H9 (cell line): ENCODE measurements around the gene AMPD2. TPM values are rescaled to one million over a fixed set of nuclear protein-coding genes. Genes with fewer than 3 reads are reported as not detected.

ENCODE experiments used
- DNase-seq: peaks from one replicate; pipeline ENCODE4 v3.0.0-alpha.2; 2017
- H2AFZ ChIP-seq: one replicate; pipeline ENCODE4 v1.6.1; 2013; ENCODE audit warnings: mild to moderate bottlenecking, low read length, control low read depth, moderate library complexity
- H2AK5ac ChIP-seq: 2 replicates; pipeline ENCODE4 v1.6.1; 2013; ENCODE audit warnings: low read length, control low read depth, mixed read lengths; ENCODE audit not compliant: insufficient read length
- H2BK120ac ChIP-seq: one replicate; pipeline ENCODE4 v1.6.1; 2013; ENCODE audit warnings: low read depth, mild to moderate bottlenecking, low read length, control low read depth, inconsistent platforms; ENCODE audit not compliant: poor library complexity, severe bottlenecking
- H2BK12ac ChIP-seq: 2 replicates; pipeline ENCODE4 v1.6.1; 2013; ENCODE audit warnings: low read length, control low read depth, mixed read lengths, low read depth; ENCODE audit not compliant: insufficient read length
- H2BK15ac ChIP-seq: 2 replicates; pipeline ENCODE4 v1.6.1; 2013; ENCODE audit warnings: low read depth, low read length, control low read depth
- H2BK20ac ChIP-seq: one replicate; pipeline ENCODE4 v1.6.1; 2013; ENCODE audit warnings: low read depth, mild to moderate bottlenecking, low read length, control low read depth, inconsistent platforms; ENCODE audit not compliant: poor library complexity, severe bottlenecking
- H2BK5ac ChIP-seq: 2 replicates; pipeline ENCODE4 v1.6.1; 2013; ENCODE audit warnings: low read length, control low read depth, mixed read lengths; ENCODE audit not compliant: insufficient read length
- H3K14ac ChIP-seq: 2 replicates; pipeline ENCODE4 v1.6.1; 2013; ENCODE audit warnings: low read length, control low read depth; ENCODE audit not compliant: insufficient read depth
- H3K18ac ChIP-seq: 2 replicates; pipeline ENCODE4 v1.6.1; 2013; ENCODE audit warnings: low read depth, mild to moderate bottlenecking, mixed read lengths, low read length, control low read depth; ENCODE audit not compliant: insufficient read length
- H3K23ac ChIP-seq: 2 replicates; pipeline ENCODE4 v1.6.1; 2013; ENCODE audit warnings: low read length, control low read depth, mixed read lengths, low read depth; ENCODE audit not compliant: insufficient read length
- H3K23me2 ChIP-seq: 2 replicates; pipeline ENCODE4 v1.6.1; 2013; ENCODE audit warnings: low read depth, mild to moderate bottlenecking, mixed read lengths, low read length, control low read depth; ENCODE audit not compliant: insufficient read length, poor library complexity, severe bottlenecking
- H3K27ac ChIP-seq: 2 replicates; pipeline ENCODE4 v1.5.1; 2013; ENCODE audit warnings: low read length, control low read depth, mixed read lengths, low read depth; ENCODE audit not compliant: insufficient read length
- H3K27me3 ChIP-seq: 2 replicates; pipeline ENCODE4 v1.6.1; 2013; ENCODE audit warnings: low read length, control low read depth, inconsistent platforms; ENCODE audit not compliant: insufficient read depth
- H3K4ac ChIP-seq: 2 replicates; pipeline ENCODE4 v1.6.1; 2013; ENCODE audit warnings: low read depth, mild to moderate bottlenecking, control low read depth, inconsistent platforms, low read length, moderate library complexity
- H3K4me1 ChIP-seq: 2 replicates; pipeline ENCODE4 v1.6.1; 2013; ENCODE audit warnings: low read length, control low read depth, inconsistent platforms; ENCODE audit not compliant: insufficient read depth
- H3K4me2 ChIP-seq: 2 replicates; pipeline ENCODE4 v1.6.1; 2013; ENCODE audit warnings: low read length, control low read depth, mixed read lengths; ENCODE audit not compliant: insufficient read length, insufficient read depth
- H3K56ac ChIP-seq: 2 replicates; pipeline ENCODE4 v1.6.1; 2013; ENCODE audit warnings: low read depth, mild to moderate bottlenecking, mixed read lengths, low read length, control low read depth; ENCODE audit not compliant: insufficient read length
- H3K79me1 ChIP-seq: 2 replicates; pipeline ENCODE4 v1.6.1; 2013; ENCODE audit warnings: low read depth, mild to moderate bottlenecking, moderate library complexity, low read length, control low read depth, inconsistent platforms; ENCODE audit not compliant: insufficient read depth, poor library complexity, severe bottlenecking
- H3K79me2 ChIP-seq: 2 replicates; pipeline ENCODE4 v1.6.1; 2013; ENCODE audit warnings: low read length, control low read depth, inconsistent platforms; ENCODE audit not compliant: insufficient read depth
- H3K9ac ChIP-seq: 2 replicates; pipeline ENCODE4 v1.6.1; 2013; ENCODE audit warnings: low read length, control low read depth, mixed read lengths; ENCODE audit not compliant: insufficient read length; ENCODE audit errors: extremely low read depth
- H3K9me3 ChIP-seq: one replicate; pipeline ENCODE4 v1.6.1; 2013; ENCODE audit warnings: low read depth, low read length, inconsistent platforms; ENCODE audit not compliant: control insufficient read depth
- H3T11ph ChIP-seq: one replicate; pipeline ENCODE4 v1.6.1; 2013; ENCODE audit warnings: mild to moderate bottlenecking, low read length, control low read depth, inconsistent platforms
- H4K20me1 ChIP-seq: one replicate; pipeline ENCODE4 v1.6.1; 2013; ENCODE audit not compliant: control insufficient read depth, insufficient read length, insufficient read depth
- H4K5ac ChIP-seq: 2 replicates; pipeline ENCODE4 v1.6.1; 2013; ENCODE audit warnings: low read depth, mild to moderate bottlenecking, mixed read lengths, low read length, control low read depth; ENCODE audit not compliant: insufficient read length
- H4K8ac ChIP-seq: replicated peaks from 2 replicates; pipeline ENCODE4 v1.6.1; 2013; ENCODE audit warnings: low read length, control low read depth, mixed read lengths, low read depth; ENCODE audit not compliant: insufficient read length
- H4K91ac ChIP-seq: 2 replicates; pipeline ENCODE4 v1.6.1; 2013; ENCODE audit warnings: low read depth, mild to moderate bottlenecking, moderate library complexity, mixed read lengths, low read length, control low read depth; ENCODE audit not compliant: insufficient read length
- H3K27ac Mint-ChIP-seq, 3 experiments: 2 replicates in 2 of 3; 3 replicates in 1 of 3; pipeline ENCODE4 v1.8.0; 2020 to 2021; ENCODE audit warnings: mixed read lengths in 3 of 3, mild to moderate bottlenecking in 1 of 3, moderate library complexity in 1 of 3
- H3K27me3 Mint-ChIP-seq: 2 replicates; pipeline ENCODE4 v1.8.0; 2021; ENCODE audit warnings: low read depth, mild to moderate bottlenecking, moderate library complexity, mixed read lengths
- H3K36me3 Mint-ChIP-seq, 3 experiments: 2 replicates in 2 of 3; 3 replicates in 1 of 3; pipeline ENCODE4 v1.8.0; 2020 to 2021; ENCODE audit warnings: low read depth in 3 of 3, mixed read lengths in 3 of 3; ENCODE audit not compliant: insufficient read depth in 1 of 3
- H3K4me1 Mint-ChIP-seq, 2 experiments: 2 replicates each; pipeline ENCODE4 v1.8.0; 2020; ENCODE audit warnings: mixed read lengths in 2 of 2
- H3K4me3 Mint-ChIP-seq, 2 experiments: 2 replicates in 1 of 2; 3 replicates in 1 of 2; pipeline ENCODE4 v1.8.0; 2020 to 2021; ENCODE audit warnings: mild to moderate bottlenecking in 2 of 2, mixed read lengths in 2 of 2, moderate library complexity in 1 of 2
- H3K9me3 Mint-ChIP-seq, 2 experiments: 2 replicates in 1 of 2; 3 replicates in 1 of 2; pipeline ENCODE4 v1.8.0; 2020; ENCODE audit warnings: mild to moderate bottlenecking in 2 of 2, mixed read lengths in 2 of 2, moderate library complexity in 1 of 2
- WGBS: extraction: QIAGEN DNeasy Blood & Tissue Kit; methylation state at CpG from one replicate; pipeline ENCODE4 v1.1.7; 2013; ENCODE audit warnings: missing lambda C conversion rate, low lambda C conversion rate, mixed read lengths; ENCODE audit not compliant: insufficient read length; ENCODE audit errors: extremely low coverage; 5-methylcytosine and 5-hydroxymethylcytosine counted together
- total RNA-seq: library from RNA; stranded (reverse); gene quantifications from 2 replicates; pipeline ENCODE4 v1.2.1, GENCODE V29; 2021
- TF ChIP-seq, protein P1 (sequence below): fragments of 200-600 bp; sonication (generic); conservative IDR thresholded peaks from 3 replicates; pipeline ENCODE4 v1.8.0; 2021; ENCODE audit warnings: antibody characterized with exemption, mild to moderate bottlenecking

AMPD2 gene
- total RNA-seq, 1 experiment from 2014 or later, result 65.1 TPM

DNA sequence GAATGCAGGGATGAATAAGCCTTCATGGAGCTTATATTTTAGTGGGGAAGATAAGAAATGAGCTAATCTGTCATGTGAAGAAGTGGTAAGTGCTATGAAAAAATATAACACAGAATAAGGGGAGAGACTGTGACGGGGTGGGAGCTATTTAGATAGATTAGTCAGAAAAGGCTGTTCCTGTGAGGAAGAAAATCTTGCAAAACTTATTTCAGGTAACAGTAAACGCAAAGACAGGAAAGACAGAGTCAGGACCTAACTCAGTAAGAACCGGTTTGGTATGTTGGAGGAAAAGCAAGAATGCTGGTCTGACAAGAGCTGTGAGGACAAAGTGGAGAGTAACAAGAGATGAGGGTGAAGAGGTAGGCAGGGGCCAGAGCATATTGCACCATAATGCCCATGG is 49.2 kb upstream of the AMPD2 start:
- H3K56ac ChIP-seq, result no peak overlapping the region
- no peak overlapping the region for H2BK5ac ChIP-seq
- H3K9me3 Mint-ChIP-seq, result no peaks in the 10 kb centered on the region
- H3K27ac Mint-ChIP-seq, result no peak overlapping the region
- no peak overlapping the region for H3K27ac ChIP-seq
- no peak overlapping the region for H2AK5ac ChIP-seq
- H3K27me3 Mint-ChIP-seq, result no peaks in the 10 kb centered on the region
- no CpG with 5 or more reads among the region's 3 CpGs for WGBS
- H3K4me3 Mint-ChIP-seq, result no peak overlapping the region
- no peak for DNase-seq
- no peaks in the 10 kb centered on the region for H3K9me3 ChIP-seq
- H3K14ac ChIP-seq, result no peak overlapping the region
- H2BK20ac ChIP-seq, result no peak overlapping the region
- peaks cover 4 to 6% of the 10 kb centered on the region in 2 experiments; a peak in 2 of 4 replicates for H3K4me1 Mint-ChIP-seq
- no peak overlapping the region for H2BK120ac ChIP-seq
- no peak overlapping the region for H3K23ac ChIP-seq
- no peak overlapping the region for H3T11ph ChIP-seq
- TF ChIP-seq, protein P1, sequence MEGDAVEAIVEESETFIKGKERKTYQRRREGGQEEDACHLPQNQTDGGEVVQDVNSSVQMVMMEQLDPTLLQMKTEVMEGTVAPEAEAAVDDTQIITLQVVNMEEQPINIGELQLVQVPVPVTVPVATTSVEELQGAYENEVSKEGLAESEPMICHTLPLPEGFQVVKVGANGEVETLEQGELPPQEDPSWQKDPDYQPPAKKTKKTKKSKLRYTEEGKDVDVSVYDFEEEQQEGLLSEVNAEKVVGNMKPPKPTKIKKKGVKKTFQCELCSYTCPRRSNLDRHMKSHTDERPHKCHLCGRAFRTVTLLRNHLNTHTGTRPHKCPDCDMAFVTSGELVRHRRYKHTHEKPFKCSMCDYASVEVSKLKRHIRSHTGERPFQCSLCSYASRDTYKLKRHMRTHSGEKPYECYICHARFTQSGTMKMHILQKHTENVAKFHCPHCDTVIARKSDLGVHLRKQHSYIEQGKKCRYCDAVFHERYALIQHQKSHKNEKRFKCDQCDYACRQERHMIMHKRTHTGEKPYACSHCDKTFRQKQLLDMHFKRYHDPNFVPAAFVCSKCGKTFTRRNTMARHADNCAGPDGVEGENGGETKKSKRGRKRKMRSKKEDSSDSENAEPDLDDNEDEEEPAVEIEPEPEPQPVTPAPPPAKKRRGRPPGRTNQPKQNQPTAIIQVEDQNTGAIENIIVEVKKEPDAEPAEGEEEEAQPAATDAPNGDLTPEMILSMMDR, result no peak
- no peak overlapping the region for H4K91ac ChIP-seq
- H2BK12ac ChIP-seq, result no peak overlapping the region
- H4K5ac ChIP-seq, result no peak overlapping the region
- H3K79me2 ChIP-seq, result peaks cover 7% of the 10 kb centered on the region; the same call in 1 of the 2 replicates
- H3K9ac ChIP-seq, result no peak overlapping the region
- H2BK15ac ChIP-seq, result no peak overlapping the region
- H3K4me2 ChIP-seq, result no peak overlapping the region
- H3K79me1 ChIP-seq, result peaks cover 3% of the 10 kb centered on the region
- no peak overlapping the region for H3K4ac ChIP-seq
- H2AFZ ChIP-seq, result no peak overlapping the region
- no peaks in the 10 kb centered on the region; a peak in 1 of 7 replicates for H3K36me3 Mint-ChIP-seq
- no peaks in the 10 kb centered on the region for H3K23me2 ChIP-seq
- no peaks in the 10 kb centered on the region for H3K27me3 ChIP-seq
- no peak overlapping the region for H3K18ac ChIP-seq
- H3K4me1 ChIP-seq, result peaks cover 2% of the 10 kb centered on the region; the same call in 1 of the 2 replicates
- no peaks in the 10 kb centered on the region for H4K20me1 ChIP-seq
- no peak overlapping the region for H4K8ac ChIP-seq
